Measurements from ENCODE around the gene CD164L2. TPM values are rescaled to one million over a fixed set of nuclear protein-coding genes. Genes with fewer than 3 reads are reported as not detected.
"Not testable (repeated sequence)": the region's sequence is repeated elsewhere in the genome, so short reads cannot be mapped to it uniquely, and the experiment has no call there.

CD164L2 gene
- not detected for total RNA-seq

GRCh38 chr1:27383039-27383605 lies at the start of gene CD164L2:
Gene CD164L2, minus strand, starts transcription at chr1:27383333. Its CDS starts 94 bp downstream, at chr1:27383239.
- in situ Hi-C loops (cut with MboI; ENCODE audit: low sequenced_read_pairs in 4 of 4) (no loop called here), intact Hi-C loops (cut with DNase I; ENCODE audit: low total_unique reads) (no loop called here)
- ATAC-seq: no peak
- no peak for DNase-seq
- Histone ChIP-seq H3K27ac (no peak within 1 kb of the TSS), H3K36me3 (no peaks in the 10 kb centered on the region), H3K4me1 (peaks cover 9 to 14% of the 10 kb centered on the region in 2 donors), H3K27me3 (peaks cover 0 to 5% (median 0%) of the 10 kb centered on the region in 3 donors), H3K4me3 (no peak within 1 kb of the TSS), H3K9me3 (no peaks in the 10 kb centered on the region)
- TF ChIP-seq POLR2A (IDR thresholded peaks at IDR 0.05): no peak

GRCh38 chr1:27432725-27433124 lies 49.6 kb upstream of the CD164L2 start:
- H3K9me3 ChIP-seq; DNase-seq; H3K36me3 ChIP-seq; H3K4me3 ChIP-seq; H3K27me3 ChIP-seq; in situ Hi-C loops (cut with MboI; ENCODE audit: low sequenced_read_pairs in 4 of 4); ATAC-seq: not testable (repeated sequence)
- intact Hi-C loops (cut with DNase I; ENCODE audit: low total_unique reads): loop anchor here (5.0 kb wide), 1 partner anchor 50 kb away; no protein-coding TSS in a partner anchor
- H3K27ac ChIP-seq: peak overlapping the region; percentile 5 to 73 (median 48)
- peaks cover 95 to 96% of the 10 kb centered on the region in 2 donors for H3K4me1 ChIP-seq

GRCh38 chr1:27431601-27431940 lies 48.4 kb upstream of the CD164L2 start:
- no peaks in the 10 kb centered on the region for H3K27me3 ChIP-seq
- intact Hi-C loops (cut with DNase I; ENCODE audit: low total_unique reads) (loop anchor here (5.0 kb wide), 1 partner anchor 51 kb away; no protein-coding TSS in a partner anchor), in situ Hi-C loops (cut with MboI; ENCODE audit: low sequenced_read_pairs in 4 of 4) (no loop called here)
- H3K4me1 ChIP-seq: peaks cover 89 to 95% of the 10 kb centered on the region in 2 donors
- no peak for DNase-seq
- ATAC-seq: no peak
- H3K36me3 ChIP-seq: peaks cover 0 to 5% of the 10 kb centered on the region in 2 donors
- H3K4me3 ChIP-seq: no peak overlapping the region
- H3K27ac ChIP-seq: peak overlapping the region; percentile 75 to 83 (median 78)
- no peak for TF ChIP-seq POLR2A (IDR thresholded peaks at IDR 0.05)
- no peak for TF ChIP-seq CTCF (IDR thresholded peaks at IDR 0.05 in 4 of 5, conservative IDR thresholded peaks at IDR 0.05 in 1 of 5)
- H3K9me3 ChIP-seq: no peaks in the 10 kb centered on the region

GRCh38 chr1:27430903-27431600 lies 47.9 kb upstream of the CD164L2 start:
- H3K27me3 ChIP-seq: no peaks in the 10 kb centered on the region
- no peak for TF ChIP-seq CTCF (IDR thresholded peaks at IDR 0.05 in 4 of 5, conservative IDR thresholded peaks at IDR 0.05 in 1 of 5)
- no peak for TF ChIP-seq POLR2A (IDR thresholded peaks at IDR 0.05)
- in situ Hi-C loops (cut with MboI; ENCODE audit: low sequenced_read_pairs in 4 of 4) (no loop called here), intact Hi-C loops (cut with DNase I; ENCODE audit: low total_unique reads) (loop anchor here (5.0 kb wide), 1 partner anchor 51 kb away; no protein-coding TSS in a partner anchor)
- H3K4me3 ChIP-seq: peak overlapping the region in 1 of 4 donors; percentile 2
- H3K4me1 ChIP-seq: peaks cover 84 to 89% of the 10 kb centered on the region in 2 donors
- ATAC-seq (peak in 1 of 2 donors; percentile 56), DNase-seq (peak in 1 of 2 donors; percentile 31)
- H3K36me3 ChIP-seq: peaks cover 0 to 5% of the 10 kb centered on the region in 2 donors
- H3K27ac ChIP-seq: peak overlapping the region; percentile 75 to 83 (median 78)
- H3K9me3 ChIP-seq: no peaks in the 10 kb centered on the region

- Histone ChIP-seq H3K27ac (peak overlapping the region; percentile 75 to 83 (median 78)), H3K9me3 (no peaks in the 10 kb centered on the region), H3K4me1 (peaks cover 64 to 81% of the 10 kb centered on the region in 2 donors), H3K27me3 (no peaks in the 10 kb centered on the region), H3K4me3 (peak overlapping the region; percentile 26 to 38 (median 34)), H3K36me3 (peaks cover 0 to 5% of the 10 kb centered on the region in 2 donors)
- intact Hi-C loops (cut with DNase I; ENCODE audit: low total_unique reads) (no loop called here), in situ Hi-C loops (cut with MboI; ENCODE audit: low sequenced_read_pairs in 4 of 4) (loop anchor here in 1 of 4 donors (10.0 kb wide), 1 partner anchor 46 kb away; no protein-coding TSS in a partner anchor)
- DNase-seq (no peak), ATAC-seq (peak in 1 of 2 donors; percentile 37)
- no peak for TF ChIP-seq CTCF (IDR thresholded peaks at IDR 0.05 in 4 of 5, conservative IDR thresholded peaks at IDR 0.05 in 1 of 5)
- no peak for TF ChIP-seq POLR2A (IDR thresholded peaks at IDR 0.05)
Measured at GRCh38 chr1:27429029-27429425, 45.9 kb upstream of the CD164L2 start.

All from gastrocnemius medialis (tissue), 4 donors.